ENCODE results near the gene DDX54. TPM values are rescaled to one million over a fixed set of nuclear protein-coding genes. Genes with fewer than 3 reads are reported as not detected.

DDX54 gene
- total RNA-seq, 1 experiment from 2014 or later = 151 TPM

DNA sequence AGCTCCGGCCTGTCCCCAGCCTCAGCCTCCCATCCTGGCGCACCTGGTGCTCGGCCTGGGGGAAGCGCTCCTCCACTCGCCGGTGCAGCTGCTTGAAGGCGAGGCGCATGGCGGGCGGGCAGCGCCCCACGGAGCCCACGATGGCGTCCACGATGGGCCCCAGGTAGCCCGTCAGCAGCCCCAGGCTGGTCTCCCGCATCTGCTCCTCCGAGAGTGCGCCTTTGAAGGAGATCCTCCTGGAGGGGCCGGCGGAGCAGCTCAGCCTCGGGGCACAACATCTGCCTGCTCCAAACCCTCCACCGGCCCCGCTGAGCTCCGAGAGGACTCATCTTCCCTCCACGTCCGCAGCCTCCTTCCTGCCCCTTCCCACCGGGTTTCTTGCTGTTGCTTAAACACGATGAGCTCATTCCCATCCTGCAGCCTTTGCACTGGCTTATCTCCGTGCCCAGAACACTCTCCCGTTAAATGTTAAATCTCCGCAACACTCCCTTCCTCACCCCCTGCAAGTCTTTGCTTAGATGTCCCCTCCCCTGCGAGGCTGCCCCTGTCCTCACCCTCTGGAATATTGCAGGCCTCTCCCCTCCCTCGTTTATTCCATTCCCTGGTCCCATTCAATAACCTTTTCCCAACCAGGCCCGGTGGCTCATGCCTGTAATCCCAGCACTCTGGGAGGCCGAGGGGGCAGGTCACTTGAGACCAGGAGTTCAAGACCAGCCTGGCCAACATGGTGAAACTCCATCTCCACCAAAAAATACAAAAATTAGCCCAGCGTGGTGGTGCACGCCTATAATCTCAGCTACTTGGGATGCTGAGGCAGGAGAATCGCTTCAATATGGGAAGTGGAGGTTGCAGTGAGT lies 73.0 kb downstream of the DDX54 start (continued):
- TF ChIP-seq, protein P1, sequence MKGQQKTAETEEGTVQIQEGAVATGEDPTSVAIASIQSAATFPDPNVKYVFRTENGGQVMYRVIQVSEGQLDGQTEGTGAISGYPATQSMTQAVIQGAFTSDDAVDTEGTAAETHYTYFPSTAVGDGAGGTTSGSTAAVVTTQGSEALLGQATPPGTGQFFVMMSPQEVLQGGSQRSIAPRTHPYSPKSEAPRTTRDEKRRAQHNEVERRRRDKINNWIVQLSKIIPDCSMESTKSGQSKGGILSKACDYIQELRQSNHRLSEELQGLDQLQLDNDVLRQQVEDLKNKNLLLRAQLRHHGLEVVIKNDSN (CRISPR knock-in tag; IDR thresholded peaks at IDR 0.05) = no peak
- TF ChIP-seq, protein P2, sequence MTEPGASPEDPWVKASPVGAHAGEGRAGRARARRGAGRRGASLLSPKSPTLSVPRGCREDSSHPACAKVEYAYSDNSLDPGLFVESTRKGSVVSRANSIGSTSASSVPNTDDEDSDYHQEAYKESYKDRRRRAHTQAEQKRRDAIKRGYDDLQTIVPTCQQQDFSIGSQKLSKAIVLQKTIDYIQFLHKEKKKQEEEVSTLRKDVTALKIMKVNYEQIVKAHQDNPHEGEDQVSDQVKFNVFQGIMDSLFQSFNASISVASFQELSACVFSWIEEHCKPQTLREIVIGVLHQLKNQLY (CRISPR knock-in tag; IDR thresholded peaks at IDR 0.05) = no peak
- no peak for TF ChIP-seq SMAD4 (CRISPR knock-in tag; IDR thresholded peaks at IDR 0.05)

GRCh38 chr12:113111247-113111646 lies 74.0 kb downstream of the DDX54 start:
- DNase-seq (ENCODE audit: low spot score) (no peak), ATAC-seq (no peak)
- CTCF ChIA-PET = interaction anchor here (0.9 to 2.1 kb wide), 4 partner anchors 24 to 118 kb away, joined by 5 to 7 read pairs (median 6); partner anchors contain the start of gene RASAL1
- no peak for TF ChIP-seq ATF6 (CRISPR knock-in tag; IDR thresholded peaks at IDR 0.05)
- no peak for TF ChIP-seq ATF3 (CRISPR knock-in tag; conservative IDR thresholded peaks at IDR 0.05)
- TF ChIP-seq GTF2I (CRISPR knock-in tag; conservative IDR thresholded peaks at IDR 0.05) = no peak
- H3K27me3 Mint-ChIP-seq (ENCODE audit: low read depth) = no peaks in the 10 kb centered on the region; the same call in 1 of the 2 replicates
- POLR2A ChIA-PET = interaction anchor here (1.2 kb wide), 1 partner anchor 7 kb away, joined by 3 read pairs; no protein-coding TSS in a partner anchor
- no peak overlapping the region for H3K4me3 Mint-ChIP-seq
- no peaks in the 10 kb centered on the region; the same call in none of the 2 replicates for H3K4me1 Mint-ChIP-seq
- H3K36me3 Mint-ChIP-seq = no peaks in the 10 kb centered on the region
- no peak overlapping the region for H3K27ac Mint-ChIP-seq
- no peaks in the 10 kb centered on the region for H3K9me3 Mint-ChIP-seq

DNA sequence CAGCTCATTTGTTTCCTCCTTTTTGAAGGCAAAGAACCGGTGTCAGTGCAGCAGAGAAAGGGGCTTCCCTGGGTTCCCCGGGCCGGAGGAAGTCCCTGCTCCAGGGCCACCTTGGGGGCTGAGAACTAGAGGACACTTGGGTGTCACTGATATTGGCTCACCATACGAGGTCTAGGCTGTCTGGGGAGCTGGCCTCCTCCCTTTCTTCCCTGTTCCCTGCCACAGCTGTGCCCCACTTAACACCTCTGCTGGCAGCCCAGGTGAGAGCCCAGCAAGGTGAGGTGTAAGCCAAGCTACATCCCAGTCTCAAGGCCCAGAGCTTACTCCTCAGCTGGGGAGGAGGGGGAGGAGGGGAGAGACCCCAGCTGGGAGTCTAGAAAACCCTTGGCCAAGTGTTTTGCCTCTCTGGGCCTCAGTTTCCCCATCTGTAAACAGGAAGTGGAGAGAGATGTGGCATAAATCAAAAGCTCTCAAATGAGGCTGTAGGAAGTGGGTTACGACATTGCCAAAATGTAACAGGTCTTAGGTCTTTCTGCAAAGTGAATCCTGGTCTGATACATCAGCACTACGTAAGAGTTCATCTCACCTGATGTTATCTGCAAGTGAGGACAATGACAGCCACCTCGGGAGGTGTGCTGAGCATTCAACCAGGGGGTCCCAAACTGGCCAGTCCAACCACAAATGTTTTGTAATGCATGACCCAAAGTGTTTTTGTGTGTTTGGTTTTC lies 75.2 kb downstream of the DDX54 start:
- H3K36me3 Mint-ChIP-seq = no peaks in the 10 kb centered on the region
- no peak for DNase-seq (ENCODE audit: low spot score)
- no peaks in the 10 kb centered on the region for H3K27me3 Mint-ChIP-seq (ENCODE audit: low read depth)
- peaks cover 2% of the 10 kb centered on the region for H3K4me1 Mint-ChIP-seq
- H3K9me3 Mint-ChIP-seq = no peaks in the 10 kb centered on the region
- no peak overlapping the region for H3K27ac Mint-ChIP-seq
- no peak for ATAC-seq
- CTCF ChIA-PET = interaction anchor here (0.5 to 2.1 kb wide), 4 partner anchors 17 to 43 kb away, joined by 3 to 7 read pairs (median 6); partner anchors contain the start of gene RASAL1
- POLR2A ChIA-PET = no interaction called here
- H3K4me3 Mint-ChIP-seq = no peak overlapping the region
- TF ChIP-seq SMAD4 (CRISPR knock-in tag; IDR thresholded peaks at IDR 0.05) (no peak), IRF2 (CRISPR knock-in tag; IDR thresholded peaks at IDR 0.05; ENCODE audit: borderline replicate concordance, low read depth) (no peak), TEAD4 (CRISPR knock-in tag; IDR thresholded peaks at IDR 0.05) (no peak), E2F5 (CRISPR knock-in tag; IDR thresholded peaks at IDR 0.05) (no peak), NFE2L1 (CRISPR knock-in tag; IDR thresholded peaks at IDR 0.05) (no peak), MXD4 (CRISPR knock-in tag; IDR thresholded peaks at IDR 0.05; ENCODE audit: borderline replicate concordance) (no peak), AFF4 (CRISPR knock-in tag; IDR thresholded peaks at IDR 0.05; ENCODE audit: borderline replicate concordance) (no peak), ZNF532 (CRISPR knock-in tag; IDR thresholded peaks at IDR 0.05; ENCODE audit: borderline replicate concordance) (no peak)
- TF ChIP-seq, protein P3, sequence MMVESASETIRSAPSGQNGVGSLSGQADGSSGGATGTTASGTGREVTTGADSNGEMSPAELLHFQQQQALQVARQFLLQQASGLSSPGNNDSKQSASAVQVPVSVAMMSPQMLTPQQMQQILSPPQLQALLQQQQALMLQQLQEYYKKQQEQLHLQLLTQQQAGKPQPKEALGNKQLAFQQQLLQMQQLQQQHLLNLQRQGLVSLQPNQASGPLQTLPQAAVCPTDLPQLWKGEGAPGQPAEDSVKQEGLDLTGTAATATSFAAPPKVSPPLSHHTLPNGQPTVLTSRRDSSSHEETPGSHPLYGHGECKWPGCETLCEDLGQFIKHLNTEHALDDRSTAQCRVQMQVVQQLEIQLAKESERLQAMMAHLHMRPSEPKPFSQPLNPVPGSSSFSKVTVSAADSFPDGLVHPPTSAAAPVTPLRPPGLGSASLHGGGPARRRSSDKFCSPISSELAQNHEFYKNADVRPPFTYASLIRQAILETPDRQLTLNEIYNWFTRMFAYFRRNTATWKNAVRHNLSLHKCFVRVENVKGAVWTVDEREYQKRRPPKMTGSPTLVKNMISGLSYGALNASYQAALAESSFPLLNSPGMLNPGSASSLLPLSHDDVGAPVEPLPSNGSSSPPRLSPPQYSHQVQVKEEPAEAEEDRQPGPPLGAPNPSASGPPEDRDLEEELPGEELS (CRISPR knock-in tag; IDR thresholded peaks at IDR 0.05) = no peak

Measured in WTC11 (cell line).